Glutamatergic neuron (in vitro differentiated cells): Measurements from ENCODE around the gene MAP4K4. TPM values are rescaled to one million over a fixed set of nuclear protein-coding genes. Genes with fewer than 3 reads are reported as not detected.

Experiments used
- DNase-seq: peaks from one replicate; pipeline ENCODE4 v3.0.0; 2022
- H3K27ac Mint-ChIP-seq: one replicate; pipeline ENCODE4 v1.8.0; 2020; ENCODE audit warnings: mild to moderate bottlenecking, mixed read lengths, inconsistent platforms; ENCODE audit not compliant: unreplicated experiment
- H3K27me3 Mint-ChIP-seq: one replicate; pipeline ENCODE4 v1.8.0; 2020; ENCODE audit warnings: mild to moderate bottlenecking, moderate library complexity, mixed read lengths, inconsistent platforms; ENCODE audit not compliant: unreplicated experiment
- H3K36me3 Mint-ChIP-seq: one replicate; pipeline ENCODE4 v1.8.0; 2020; ENCODE audit warnings: mild to moderate bottlenecking, mixed read lengths, inconsistent platforms; ENCODE audit not compliant: unreplicated experiment
- H3K4me1 Mint-ChIP-seq: one replicate; pipeline ENCODE4 v1.8.0; 2020; ENCODE audit warnings: mild to moderate bottlenecking, low read depth, mixed read lengths, inconsistent platforms; ENCODE audit not compliant: unreplicated experiment
- H3K4me3 Mint-ChIP-seq: one replicate; pipeline ENCODE4 v1.8.0; 2020; ENCODE audit warnings: mild to moderate bottlenecking, mixed read lengths, inconsistent platforms; ENCODE audit not compliant: unreplicated experiment
- H3K9me3 Mint-ChIP-seq: one replicate; pipeline ENCODE4 v1.8.0; 2020; ENCODE audit warnings: mild to moderate bottlenecking, moderate library complexity, mixed read lengths, inconsistent platforms; ENCODE audit not compliant: unreplicated experiment
- CTCF ChIP-seq: fragments of 200-600 bp; sonication (generic); IDR thresholded peaks from one replicate; pipeline ENCODE4 v1.5.0; 2021; ENCODE audit not compliant: partially characterized antibody, unreplicated experiment
- total RNA-seq: library from RNA; stranded (reverse); fragmentation: NEBNext Ultra II Directional; extraction: Animal tissue kit (Norgen Biotek cat#: 25700); gene quantifications from one replicate; pipeline ENCODE4 v1.2.1, GENCODE V29; 2021; ENCODE audit not compliant: unreplicated experiment

Gene MAP4K4
- total RNA-seq, 1 donor from 2014 or later, result 756 TPM

- Mint-ChIP-seq H3K27me3 (peaks cover 3% of the 10 kb centered on the region), H3K4me1 (peaks cover 77% of the 10 kb centered on the region), H3K27ac (peak overlapping the region; percentile 93), H3K9me3 (peaks cover 4% of the 10 kb centered on the region), H3K4me3 (peak overlapping the region; percentile 84), H3K36me3 (no peaks in the 10 kb centered on the region)
- no peak for DNase-seq
- no peak for TF ChIP-seq CTCF
Observed at GRCh38 chr2:101732773-101733256, 35.3 kb downstream of the MAP4K4 start.

- Mint-ChIP-seq H3K4me3 (peak overlapping the region; percentile 84), H3K36me3 (no peaks in the 10 kb centered on the region), H3K4me1 (peaks cover 77% of the 10 kb centered on the region), H3K27ac (peak overlapping the region; percentile 93), H3K27me3 (peaks cover 3% of the 10 kb centered on the region), H3K9me3 (peaks cover 6% of the 10 kb centered on the region)
- no peak for DNase-seq
- no peak for TF ChIP-seq CTCF
Observed at GRCh38 chr2:101733257-101733993, 35.9 kb downstream of the MAP4K4 start.

DNA sequence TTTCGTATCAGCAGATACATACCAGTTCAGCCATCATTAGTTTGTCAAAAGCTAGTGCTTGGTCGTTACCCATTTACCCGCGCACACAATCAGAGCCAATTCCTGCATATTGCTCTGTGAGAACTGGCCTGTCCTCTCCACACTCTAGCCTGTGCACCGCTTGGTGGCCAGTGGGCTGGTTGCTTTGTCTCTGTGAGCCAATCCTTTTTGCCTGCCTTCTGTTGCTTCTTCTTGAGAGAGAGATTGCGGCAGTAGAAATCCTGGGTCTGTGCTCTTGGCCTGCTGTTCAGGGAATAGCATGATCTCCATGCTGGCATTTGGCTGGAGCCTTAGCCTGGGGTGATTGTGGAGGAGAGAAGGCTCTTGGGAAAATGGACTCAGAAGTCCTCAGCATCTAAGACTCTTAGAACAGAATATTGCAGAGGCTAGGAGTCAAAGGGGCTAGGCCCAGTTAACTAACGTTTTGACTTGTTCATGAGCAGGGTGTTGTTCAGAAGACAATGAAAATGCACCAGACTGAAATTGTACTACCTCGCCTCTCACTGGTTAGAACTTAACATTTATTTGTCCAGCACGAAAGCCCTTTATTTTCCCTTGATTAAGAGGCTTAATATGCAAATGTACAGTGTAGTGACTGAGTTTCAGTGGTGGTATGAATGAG lies 37.1 kb downstream of the MAP4K4 start:
- H3K4me1 Mint-ChIP-seq, result peaks cover 74% of the 10 kb centered on the region
- H3K9me3 Mint-ChIP-seq, result peaks cover 9% of the 10 kb centered on the region
- H3K27me3 Mint-ChIP-seq, result peaks cover 3% of the 10 kb centered on the region
- peak; percentile 66 for DNase-seq
- H3K4me3 Mint-ChIP-seq, result peak overlapping the region; percentile 86
- H3K27ac Mint-ChIP-seq, result peak overlapping the region; percentile 97
- no peaks in the 10 kb centered on the region for H3K36me3 Mint-ChIP-seq
- no peak for TF ChIP-seq CTCF

- no peaks in the 10 kb centered on the region for H3K36me3 Mint-ChIP-seq
- peak overlapping the region; percentile 86 for H3K4me3 Mint-ChIP-seq
- peaks cover 3% of the 10 kb centered on the region for H3K27me3 Mint-ChIP-seq
- H3K27ac Mint-ChIP-seq, result peak overlapping the region; percentile 97
- peaks cover 9% of the 10 kb centered on the region for H3K9me3 Mint-ChIP-seq
- DNase-seq, result no peak
- peaks cover 71% of the 10 kb centered on the region for H3K4me1 Mint-ChIP-seq
- no peak for TF ChIP-seq CTCF
Observed at GRCh38 chr2:101735166-101735533, 37.6 kb downstream of the MAP4K4 start.

GRCh38 chr2:101736233-101736632 lies 38.7 kb downstream of the MAP4K4 start:
- Mint-ChIP-seq H3K27ac (peak overlapping the region; percentile 35), H3K27me3 (peaks cover 3% of the 10 kb centered on the region), H3K9me3 (peaks cover 9% of the 10 kb centered on the region), H3K36me3 (no peaks in the 10 kb centered on the region), H3K4me3 (peak overlapping the region; percentile 16), H3K4me1 (peaks cover 69% of the 10 kb centered on the region)
- no peak for TF ChIP-seq CTCF
- no peak for DNase-seq
